ENCODE results near the gene TPM4. TPM values are rescaled to one million over a fixed set of nuclear protein-coding genes. Genes with fewer than 3 reads are reported as not detected.
A peak's percentile ranks its signal among the peaks of the same experiment; 100 is the strongest.

TPM4 gene
- total RNA-seq, 1 donor from 2014 or later = 283 TPM

- H3K4me1 Mint-ChIP-seq = peaks cover 6% of the 10 kb centered on the region
- no peaks in the 10 kb centered on the region for H3K9me3 Mint-ChIP-seq
- intact Hi-C loops (cut with micrococcal nuclease) = loop anchor here (10.0 kb wide), 1 partner anchor 424 kb away; no protein-coding TSS in a partner anchor
- no peak for DNase-seq
- H3K27ac Mint-ChIP-seq = no peak overlapping the region
- H3K27me3 Mint-ChIP-seq = peaks cover 8% of the 10 kb centered on the region
- H3K36me3 Mint-ChIP-seq (ENCODE audit: low read depth) = no peaks in the 10 kb centered on the region
- no peak overlapping the region for H3K4me3 Mint-ChIP-seq
Measured at GRCh38 chr19:16048583-16048982, 27.7 kb upstream of the TPM4 start.

GRCh38 chr19:16051254-16052025 is 24.9 kb upstream of the TPM4 start:
- H3K9me3 Mint-ChIP-seq = peaks cover 14% of the 10 kb centered on the region
- intact Hi-C loops (cut with micrococcal nuclease) = no loop called here
- DNase-seq = peak; percentile 77
- H3K4me3 Mint-ChIP-seq = no peak overlapping the region
- H3K4me1 Mint-ChIP-seq = peaks cover 10% of the 10 kb centered on the region
- H3K36me3 Mint-ChIP-seq (ENCODE audit: low read depth) = peaks cover 6% of the 10 kb centered on the region
- H3K27me3 Mint-ChIP-seq = peaks cover 19% of the 10 kb centered on the region
- no peak overlapping the region for H3K27ac Mint-ChIP-seq

- no peak overlapping the region for H3K4me3 Mint-ChIP-seq
- intact Hi-C loops (cut with micrococcal nuclease) = no loop called here
- peaks cover 6% of the 10 kb centered on the region for H3K36me3 Mint-ChIP-seq (ENCODE audit: low read depth)
- H3K9me3 Mint-ChIP-seq = peaks cover 14% of the 10 kb centered on the region
- no peak for DNase-seq
- no peak overlapping the region for H3K27ac Mint-ChIP-seq
- H3K4me1 Mint-ChIP-seq = peaks cover 10% of the 10 kb centered on the region
- peaks cover 19% of the 10 kb centered on the region for H3K27me3 Mint-ChIP-seq
Measured at GRCh38 chr19:16052353-16052752, 23.9 kb upstream of the TPM4 start.

- intact Hi-C loops (cut with micrococcal nuclease) = no loop called here
- Mint-ChIP-seq H3K9me3 (peaks cover 14% of the 10 kb centered on the region), H3K27ac (no peak overlapping the region), H3K36me3 (ENCODE audit: low read depth) (peaks cover 6% of the 10 kb centered on the region), H3K4me3 (no peak overlapping the region), H3K4me1 (peaks cover 8% of the 10 kb centered on the region), H3K27me3 (peaks cover 15% of the 10 kb centered on the region)
- DNase-seq = no peak
Measured at GRCh38 chr19:16057062-16057461, 19.2 kb upstream of the TPM4 start.

- Mint-ChIP-seq H3K27ac (no peak overlapping the region), H3K4me3 (no peak overlapping the region), H3K36me3 (ENCODE audit: low read depth) (peaks cover 6% of the 10 kb centered on the region), H3K9me3 (peaks cover 6% of the 10 kb centered on the region), H3K4me1 (peaks cover 17% of the 10 kb centered on the region), H3K27me3 (peaks cover 7% of the 10 kb centered on the region)
- intact Hi-C loops (cut with micrococcal nuclease) = no loop called here
- DNase-seq = peak; percentile 51
Measured at GRCh38 chr19:16060294-16060693, 16.0 kb upstream of the TPM4 start.

- peak; percentile 74 for DNase-seq
- Mint-ChIP-seq H3K4me1 (peaks cover 23% of the 10 kb centered on the region), H3K27ac (no peak overlapping the region), H3K27me3 (no peaks in the 10 kb centered on the region), H3K36me3 (ENCODE audit: low read depth) (no peaks in the 10 kb centered on the region), H3K4me3 (no peak overlapping the region), H3K9me3 (no peaks in the 10 kb centered on the region)
- intact Hi-C loops (cut with micrococcal nuclease) = no loop called here
Measured at GRCh38 chr19:16061943-16062342, 14.4 kb upstream of the TPM4 start.

GRCh38 chr19:16062789-16063188 is 13.5 kb upstream of the TPM4 start:
- intact Hi-C loops (cut with micrococcal nuclease) = no loop called here
- Mint-ChIP-seq H3K4me1 (peaks cover 23% of the 10 kb centered on the region), H3K36me3 (ENCODE audit: low read depth) (no peaks in the 10 kb centered on the region), H3K27ac (peak overlapping the region; percentile 20), H3K9me3 (no peaks in the 10 kb centered on the region), H3K27me3 (no peaks in the 10 kb centered on the region), H3K4me3 (peak overlapping the region; percentile 21)
- peak; percentile 92 for DNase-seq

- H3K27me3 Mint-ChIP-seq = no peaks in the 10 kb centered on the region
Measured at GRCh38 chr19:16064209-16064889, 11.9 kb upstream of the TPM4 start.

GRCh38 chr19:16066611-16067104 is 9.6 kb upstream of the TPM4 start:
- Mint-ChIP-seq H3K27ac (peak overlapping the region; percentile 76), H3K4me1 (peaks cover 26% of the 10 kb centered on the region), H3K9me3 (no peaks in the 10 kb centered on the region), H3K4me3 (no peak overlapping the region), H3K36me3 (ENCODE audit: low read depth) (no peaks in the 10 kb centered on the region), H3K27me3 (no peaks in the 10 kb centered on the region)
- intact Hi-C loops (cut with micrococcal nuclease) = loop anchor here (1.0 kb wide), 1 partner anchor 116 kb away; no protein-coding TSS in a partner anchor
- DNase-seq = peak; percentile 83

More at GRCh38 chr19:16064209-16064889, 11.9 kb upstream of the TPM4 start:
- Mint-ChIP-seq H3K4me3 (no peak overlapping the region), H3K36me3 (ENCODE audit: low read depth) (no peaks in the 10 kb centered on the region), H3K27ac (no peak overlapping the region), H3K4me1 (peaks cover 23% of the 10 kb centered on the region), H3K9me3 (no peaks in the 10 kb centered on the region)
- no peak for DNase-seq
- intact Hi-C loops (cut with micrococcal nuclease) = no loop called here

GRCh38 chr19:16067205-16067938 is 8.9 kb upstream of the TPM4 start:
- Mint-ChIP-seq H3K27ac (no peak overlapping the region), H3K9me3 (no peaks in the 10 kb centered on the region), H3K36me3 (ENCODE audit: low read depth) (no peaks in the 10 kb centered on the region), H3K27me3 (no peaks in the 10 kb centered on the region), H3K4me3 (no peak overlapping the region), H3K4me1 (peaks cover 25% of the 10 kb centered on the region)
- intact Hi-C loops (cut with micrococcal nuclease) = no loop called here
- DNase-seq = no peak

- DNase-seq = no peak
- no peak overlapping the region for H3K4me3 Mint-ChIP-seq
- peaks cover 25% of the 10 kb centered on the region for H3K4me1 Mint-ChIP-seq
- H3K9me3 Mint-ChIP-seq = no peaks in the 10 kb centered on the region
- H3K36me3 Mint-ChIP-seq (ENCODE audit: low read depth) = no peaks in the 10 kb centered on the region
- H3K27ac Mint-ChIP-seq = no peak overlapping the region
- no peaks in the 10 kb centered on the region for H3K27me3 Mint-ChIP-seq
- intact Hi-C loops (cut with micrococcal nuclease) = no loop called here
Measured at GRCh38 chr19:16068696-16069259, 7.5 kb upstream of the TPM4 start.

GRCh38 chr19:16069813-16070365 is 6.4 kb upstream of the TPM4 start:
- Mint-ChIP-seq H3K27me3 (no peaks in the 10 kb centered on the region), H3K36me3 (ENCODE audit: low read depth) (no peaks in the 10 kb centered on the region), H3K4me3 (no peak overlapping the region), H3K27ac (no peak overlapping the region), H3K9me3 (no peaks in the 10 kb centered on the region), H3K4me1 (peaks cover 33% of the 10 kb centered on the region)
- DNase-seq = no peak
- intact Hi-C loops (cut with micrococcal nuclease) = loop anchor here (1.0 to 10.0 kb wide), 3 partner anchors 9 to 255 kb away; partner anchors contain the start of gene KLF2

- peaks cover 39% of the 10 kb centered on the region for H3K4me1 Mint-ChIP-seq
- intact Hi-C loops (cut with micrococcal nuclease) = loop anchor here (1.0 to 10.0 kb wide), 3 partner anchors 9 to 254 kb away; partner anchors contain the start of gene KLF2
- H3K36me3 Mint-ChIP-seq (ENCODE audit: low read depth) = no peaks in the 10 kb centered on the region
- peak; percentile 92 for DNase-seq
- no peak overlapping the region for H3K27ac Mint-ChIP-seq
- H3K9me3 Mint-ChIP-seq = no peaks in the 10 kb centered on the region
- no peak overlapping the region for H3K4me3 Mint-ChIP-seq
- no peaks in the 10 kb centered on the region for H3K27me3 Mint-ChIP-seq
Measured at GRCh38 chr19:16070366-16070990, 5.8 kb upstream of the TPM4 start.

Measured in activated CD4-positive, alpha-beta T cell treated with anti-CD3 and anti-CD28 coated beads, Interleukin-2, amount 10 ng/mL, durations not matched to agents 24 days and 14 days (primary cell).